Measurements from ENCODE around the gene DHRS7. TPM values are rescaled to one million over a fixed set of nuclear protein-coding genes. Genes with fewer than 3 reads are reported as not detected.

Gene DHRS7
- total RNA-seq, 1 experiment from 2014 or later, result 27.7 TPM

DNA sequence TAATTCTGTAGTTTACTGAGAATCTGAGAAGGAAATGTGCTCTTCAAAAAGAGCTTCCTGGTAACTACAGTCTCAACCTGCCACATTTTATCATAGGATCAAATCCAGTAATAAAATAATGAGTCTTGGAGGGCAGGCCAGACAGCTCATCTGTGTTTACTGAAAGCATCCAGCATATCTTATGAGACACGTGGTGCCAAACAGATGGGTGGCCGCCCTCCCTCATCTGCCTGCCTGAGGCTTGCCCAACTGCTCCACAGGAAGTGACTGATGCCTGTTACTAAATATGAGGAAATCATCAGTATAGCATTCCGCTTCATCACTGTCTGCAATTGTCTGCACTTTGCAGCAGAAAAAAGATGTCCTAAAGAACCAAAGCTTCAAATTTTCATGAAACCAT lies 13.5 kb downstream of the DHRS7 start:
- no peak for DNase-seq
- H2BK5ac ChIP-seq (ENCODE audit: insufficient read length, low read length), result no peak overlapping the region
- no peak overlapping the region for H2BK20ac ChIP-seq (ENCODE audit: low read depth, low read length, poor library complexity, severe bottlenecking)
- Mint-ChIP-seq H3K27me3 (ENCODE audit: low read depth) (no peaks in the 10 kb centered on the region), H3K36me3 (ENCODE audit: insufficient read depth in 1 of 3, low read depth in 3 of 3) (peaks cover 10 to 30% (median 26%) of the 10 kb centered on the region in 3 experiments; a peak in 6 of 7 replicates), H3K27ac (no peak overlapping the region), H3K4me3 (no peak overlapping the region), H3K9me3 (no peaks in the 10 kb centered on the region; a peak in 1 of 5 replicates), H3K4me1 (peaks cover 4 to 10% of the 10 kb centered on the region in 2 experiments; a peak in 3 of 4 replicates)
- no peaks in the 10 kb centered on the region for H3K79me2 ChIP-seq (ENCODE audit: insufficient read depth, low read length)
- no peak overlapping the region for H2AK5ac ChIP-seq (ENCODE audit: insufficient read length, low read length)
- H3K23me2 ChIP-seq (ENCODE audit: insufficient read length, low read depth, low read length, poor library complexity, severe bottlenecking), result no peaks in the 10 kb centered on the region
- H2BK12ac ChIP-seq (ENCODE audit: insufficient read length, low read depth, low read length), result no peak overlapping the region
- H4K91ac ChIP-seq (ENCODE audit: insufficient read length, low read depth, low read length), result no peak overlapping the region
- no peak overlapping the region for H2BK15ac ChIP-seq (ENCODE audit: low read depth, low read length)
- no peak overlapping the region for H3K18ac ChIP-seq (ENCODE audit: insufficient read length, low read depth, low read length)
- TF ChIP-seq, protein P1, sequence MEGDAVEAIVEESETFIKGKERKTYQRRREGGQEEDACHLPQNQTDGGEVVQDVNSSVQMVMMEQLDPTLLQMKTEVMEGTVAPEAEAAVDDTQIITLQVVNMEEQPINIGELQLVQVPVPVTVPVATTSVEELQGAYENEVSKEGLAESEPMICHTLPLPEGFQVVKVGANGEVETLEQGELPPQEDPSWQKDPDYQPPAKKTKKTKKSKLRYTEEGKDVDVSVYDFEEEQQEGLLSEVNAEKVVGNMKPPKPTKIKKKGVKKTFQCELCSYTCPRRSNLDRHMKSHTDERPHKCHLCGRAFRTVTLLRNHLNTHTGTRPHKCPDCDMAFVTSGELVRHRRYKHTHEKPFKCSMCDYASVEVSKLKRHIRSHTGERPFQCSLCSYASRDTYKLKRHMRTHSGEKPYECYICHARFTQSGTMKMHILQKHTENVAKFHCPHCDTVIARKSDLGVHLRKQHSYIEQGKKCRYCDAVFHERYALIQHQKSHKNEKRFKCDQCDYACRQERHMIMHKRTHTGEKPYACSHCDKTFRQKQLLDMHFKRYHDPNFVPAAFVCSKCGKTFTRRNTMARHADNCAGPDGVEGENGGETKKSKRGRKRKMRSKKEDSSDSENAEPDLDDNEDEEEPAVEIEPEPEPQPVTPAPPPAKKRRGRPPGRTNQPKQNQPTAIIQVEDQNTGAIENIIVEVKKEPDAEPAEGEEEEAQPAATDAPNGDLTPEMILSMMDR (conservative IDR thresholded peaks at IDR 0.05), result no peak
- H3K79me1 ChIP-seq (ENCODE audit: insufficient read depth, low read depth, low read length, poor library complexity, severe bottlenecking), result no peaks in the 10 kb centered on the region
- no peak overlapping the region for H3K14ac ChIP-seq (ENCODE audit: insufficient read depth, low read length)
- no peak overlapping the region for H2BK120ac ChIP-seq (ENCODE audit: low read depth, low read length, poor library complexity, severe bottlenecking)
- no peaks in the 10 kb centered on the region for H4K20me1 ChIP-seq (ENCODE audit: control insufficient read depth, insufficient read depth, insufficient read length)
- no peak overlapping the region for H3K4me2 ChIP-seq (ENCODE audit: insufficient read depth, insufficient read length, low read length)
- H3K9me3 ChIP-seq (ENCODE audit: control insufficient read depth, low read depth, low read length), result no peaks in the 10 kb centered on the region
- no CpG with 5 or more reads among the region's 3 CpGs for WGBS (ENCODE audit: extremely low coverage, insufficient read length, low lambda C conversion rate)
- no peak overlapping the region for H3K56ac ChIP-seq (ENCODE audit: insufficient read length, low read depth, low read length)
- H3K4ac ChIP-seq (ENCODE audit: low read depth, low read length), result no peak overlapping the region
- no peak overlapping the region for H3T11ph ChIP-seq (ENCODE audit: low read length)
- no peaks in the 10 kb centered on the region for H3K4me1 ChIP-seq (ENCODE audit: insufficient read depth, low read length)
- H3K27ac ChIP-seq (ENCODE audit: insufficient read length, low read depth, low read length), result no peak overlapping the region
- H2AFZ ChIP-seq (ENCODE audit: low read length), result no peak overlapping the region
- H4K5ac ChIP-seq (ENCODE audit: insufficient read length, low read depth, low read length), result no peak overlapping the region
- no peak overlapping the region for H4K8ac ChIP-seq (replicated peaks; ENCODE audit: insufficient read length, low read depth, low read length)
- no peak overlapping the region for H3K9ac ChIP-seq (ENCODE audit: extremely low read depth, insufficient read length, low read length)
- H3K23ac ChIP-seq (ENCODE audit: insufficient read length, low read depth, low read length), result no peak overlapping the region
- no peaks in the 10 kb centered on the region for H3K27me3 ChIP-seq (ENCODE audit: insufficient read depth, low read length)

All from H9 (cell line).